ENCODE results near the gene PADI4. TPM values are rescaled to one million over a fixed set of nuclear protein-coding genes. Genes with fewer than 3 reads are reported as not detected.

Gene PADI4
- total and polyA plus RNA-seq, 2 donors (not counting 1 experiment from before 2014, with no cell fraction given), result not detected

GRCh38 chr1:17277511-17278159 lies 30.4 kb upstream of the PADI4 start:
- H3K27ac ChIP-seq (ENCODE audit: insufficient read depth, low read length), result no peak overlapping the region
- TF ChIP-seq, protein P1, sequence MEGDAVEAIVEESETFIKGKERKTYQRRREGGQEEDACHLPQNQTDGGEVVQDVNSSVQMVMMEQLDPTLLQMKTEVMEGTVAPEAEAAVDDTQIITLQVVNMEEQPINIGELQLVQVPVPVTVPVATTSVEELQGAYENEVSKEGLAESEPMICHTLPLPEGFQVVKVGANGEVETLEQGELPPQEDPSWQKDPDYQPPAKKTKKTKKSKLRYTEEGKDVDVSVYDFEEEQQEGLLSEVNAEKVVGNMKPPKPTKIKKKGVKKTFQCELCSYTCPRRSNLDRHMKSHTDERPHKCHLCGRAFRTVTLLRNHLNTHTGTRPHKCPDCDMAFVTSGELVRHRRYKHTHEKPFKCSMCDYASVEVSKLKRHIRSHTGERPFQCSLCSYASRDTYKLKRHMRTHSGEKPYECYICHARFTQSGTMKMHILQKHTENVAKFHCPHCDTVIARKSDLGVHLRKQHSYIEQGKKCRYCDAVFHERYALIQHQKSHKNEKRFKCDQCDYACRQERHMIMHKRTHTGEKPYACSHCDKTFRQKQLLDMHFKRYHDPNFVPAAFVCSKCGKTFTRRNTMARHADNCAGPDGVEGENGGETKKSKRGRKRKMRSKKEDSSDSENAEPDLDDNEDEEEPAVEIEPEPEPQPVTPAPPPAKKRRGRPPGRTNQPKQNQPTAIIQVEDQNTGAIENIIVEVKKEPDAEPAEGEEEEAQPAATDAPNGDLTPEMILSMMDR (conservative IDR thresholded peaks at IDR 0.05 in 1 of 2, IDR thresholded peaks at IDR 0.05 in 1 of 2; ENCODE audit: low read depth in 1 of 2, low read length in 2 of 2), result no peak
- no peak for TF ChIP-seq EZH2 (IDR thresholded peaks at IDR 0.05; ENCODE audit: low read length, missing control alignments)
- H3K79me2 ChIP-seq (ENCODE audit: control insufficient read depth, insufficient read depth, low read length), result no peaks in the 10 kb centered on the region
- H3K9ac ChIP-seq (ENCODE audit: insufficient read depth, low read length), result no peak overlapping the region
- no peak overlapping the region for H3K4me3 ChIP-seq (replicated peaks in 1 of 4; ENCODE audit: control extremely low read depth in 1 of 4, insufficient read depth in 1 of 4, low read depth in 3 of 4, low read length in 4 of 4)
- no peaks in the 10 kb centered on the region for H3K27me3 ChIP-seq (ENCODE audit: control insufficient read depth, insufficient read depth, low read length)
- no peaks in the 10 kb centered on the region for H4K20me1 ChIP-seq (ENCODE audit: control insufficient read depth, extremely low read depth, insufficient read depth, low read length)
- H3K4me1 ChIP-seq (ENCODE audit: control insufficient read depth, extremely low read depth, insufficient read depth, low read length), result no peaks in the 10 kb centered on the region
- no peaks in the 10 kb centered on the region for H3K9me3 ChIP-seq (ENCODE audit: control insufficient read depth, insufficient read depth, low read depth, low read length)
- no peaks in the 10 kb centered on the region for H3K36me3 ChIP-seq (ENCODE audit: control insufficient read depth, insufficient read depth, low read length)
- no peak overlapping the region for H2AFZ ChIP-seq (ENCODE audit: low read length)
- DNase-seq (ENCODE audit: low read depth in 2 of 2), result no peak
- no peak overlapping the region for H3K4me2 ChIP-seq (ENCODE audit: extremely low read depth, insufficient read depth, low read length)

DNA sequence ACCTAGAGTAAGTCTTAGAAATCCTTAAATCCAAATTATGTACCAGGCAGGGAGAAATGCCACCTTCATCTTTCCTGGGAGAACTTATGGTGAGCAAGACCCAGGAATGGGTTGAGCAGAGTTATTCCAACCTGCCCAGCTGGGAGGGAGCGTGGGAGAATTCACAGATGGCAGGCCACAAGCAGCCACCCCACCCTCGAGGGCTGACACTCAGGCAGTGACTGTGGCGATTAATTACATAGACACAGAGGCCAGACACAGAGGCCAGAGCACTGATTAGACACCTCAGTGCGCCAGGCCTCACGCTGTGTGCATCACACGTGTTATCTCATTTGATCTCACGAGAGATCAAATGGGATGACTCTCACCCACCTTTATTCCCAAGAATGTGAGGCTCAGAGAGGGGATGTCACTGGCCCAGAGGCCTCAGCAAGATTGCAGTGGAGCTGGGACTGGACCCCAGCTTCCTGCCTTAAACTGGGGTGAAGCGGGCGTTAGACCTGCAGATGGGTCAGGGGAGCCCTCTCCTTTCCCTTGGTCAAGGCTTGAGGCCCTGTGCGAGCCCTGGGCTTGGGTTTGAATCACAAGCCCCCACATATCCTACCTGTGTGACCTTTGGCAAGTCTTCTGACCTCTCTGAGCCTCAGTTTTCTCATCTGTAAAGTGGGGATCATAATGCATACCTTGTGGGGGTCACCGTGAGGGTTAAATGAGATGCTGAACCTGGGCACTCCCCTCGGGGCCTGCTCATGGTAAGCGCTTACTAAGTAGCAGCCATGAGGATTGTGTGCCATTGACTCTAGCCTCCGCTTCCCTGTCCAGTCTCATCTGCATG lies 28.8 kb upstream of the PADI4 start:
- DNase-seq (ENCODE audit: low read depth in 2 of 2), result peak in 1 of 2 donors; percentile 31
- TF ChIP-seq EZH2 (IDR thresholded peaks at IDR 0.05; ENCODE audit: low read length, missing control alignments), result no peak
- TF ChIP-seq, protein P1 (conservative IDR thresholded peaks at IDR 0.05 in 1 of 2, IDR thresholded peaks at IDR 0.05 in 1 of 2; ENCODE audit: low read depth in 1 of 2, low read length in 2 of 2), result no peak
- H3K36me3 ChIP-seq (ENCODE audit: control insufficient read depth, insufficient read depth, low read length), result no peaks in the 10 kb centered on the region
- no peak overlapping the region for H3K9ac ChIP-seq (ENCODE audit: insufficient read depth, low read length)
- no peaks in the 10 kb centered on the region for H3K4me1 ChIP-seq (ENCODE audit: control insufficient read depth, extremely low read depth, insufficient read depth, low read length)
- no peaks in the 10 kb centered on the region for H3K9me3 ChIP-seq (ENCODE audit: control insufficient read depth, insufficient read depth, low read depth, low read length)
- H3K4me2 ChIP-seq (ENCODE audit: extremely low read depth, insufficient read depth, low read length), result no peak overlapping the region
- no peak overlapping the region for H3K4me3 ChIP-seq (replicated peaks in 1 of 4; ENCODE audit: control extremely low read depth in 1 of 4, insufficient read depth in 1 of 4, low read depth in 3 of 4, low read length in 4 of 4)
- H3K79me2 ChIP-seq (ENCODE audit: control insufficient read depth, insufficient read depth, low read length), result no peaks in the 10 kb centered on the region
- H3K27ac ChIP-seq (ENCODE audit: insufficient read depth, low read length), result no peak overlapping the region
- peaks cover under 1% of the 10 kb centered on the region for H3K27me3 ChIP-seq (ENCODE audit: control insufficient read depth, insufficient read depth, low read length)
- no peak overlapping the region for H2AFZ ChIP-seq (ENCODE audit: low read length)
- no peaks in the 10 kb centered on the region for H4K20me1 ChIP-seq (ENCODE audit: control insufficient read depth, extremely low read depth, insufficient read depth, low read length)

DNA sequence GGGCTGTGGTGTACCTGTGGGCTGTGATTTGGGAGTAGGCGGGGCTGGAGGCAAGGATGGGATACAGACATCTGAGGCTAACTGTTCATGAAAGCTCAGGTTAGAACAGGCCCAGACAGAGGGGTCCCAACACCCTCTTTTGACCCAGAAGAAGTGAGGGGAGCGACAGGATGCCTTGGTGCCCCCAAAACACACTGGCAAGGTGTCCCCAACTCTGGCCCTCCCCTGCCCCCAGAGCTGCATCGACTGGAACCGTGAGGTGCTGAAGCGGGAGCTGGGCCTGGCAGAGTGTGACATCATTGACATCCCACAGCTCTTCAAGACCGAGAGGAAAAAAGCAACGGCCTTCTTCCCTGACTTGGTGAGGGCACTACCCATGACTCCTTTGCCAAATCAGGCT lies 27.6 kb upstream of the PADI4 start:
- H2AFZ ChIP-seq (ENCODE audit: low read length), result no peak overlapping the region
- no peak overlapping the region for H3K9ac ChIP-seq (ENCODE audit: insufficient read depth, low read length)

More for the DNA sequence above, 27.6 kb upstream of the PADI4 start:
- no peaks in the 10 kb centered on the region for H4K20me1 ChIP-seq (ENCODE audit: control insufficient read depth, extremely low read depth, insufficient read depth, low read length)
- H3K4me3 ChIP-seq (replicated peaks in 1 of 4; ENCODE audit: control extremely low read depth in 1 of 4, insufficient read depth in 1 of 4, low read depth in 3 of 4, low read length in 4 of 4), result no peak overlapping the region
- no peak for DNase-seq (ENCODE audit: low read depth in 2 of 2)
- no peaks in the 10 kb centered on the region for H3K79me2 ChIP-seq (ENCODE audit: control insufficient read depth, insufficient read depth, low read length)
- H3K27ac ChIP-seq (ENCODE audit: insufficient read depth, low read length), result no peak overlapping the region
- TF ChIP-seq EZH2 (IDR thresholded peaks at IDR 0.05; ENCODE audit: low read length, missing control alignments), result no peak
- TF ChIP-seq, protein P1 (conservative IDR thresholded peaks at IDR 0.05 in 1 of 2, IDR thresholded peaks at IDR 0.05 in 1 of 2; ENCODE audit: low read depth in 1 of 2, low read length in 2 of 2), result no peak
- H3K4me2 ChIP-seq (ENCODE audit: extremely low read depth, insufficient read depth, low read length), result no peak overlapping the region
- H3K27me3 ChIP-seq (ENCODE audit: control insufficient read depth, insufficient read depth, low read length), result peaks cover 5% of the 10 kb centered on the region
- H3K9me3 ChIP-seq (ENCODE audit: control insufficient read depth, insufficient read depth, low read depth, low read length), result no peaks in the 10 kb centered on the region
- no peaks in the 10 kb centered on the region for H3K36me3 ChIP-seq (ENCODE audit: control insufficient read depth, insufficient read depth, low read length)
- no peaks in the 10 kb centered on the region for H3K4me1 ChIP-seq (ENCODE audit: control insufficient read depth, extremely low read depth, insufficient read depth, low read length)

All from fibroblast of lung (primary cell).